Lower leg skin (tissue), 3 donors: ENCODE data around the gene EVPLL.

Experiments used
- POLR2A ChIP-seq, 2 donors: fragments of 450-650 bp; IDR thresholded peaks; one replicate each; pipeline ENCODE4 v1.6.1; 2016 to 2017; ENCODE audit warnings: antibody characterized with exemption in 2 of 2, mild to moderate bottlenecking in 1 of 2, moderate library complexity in 1 of 2
- TF ChIP-seq, protein P1 (sequence below), 3 donors: fragments of 450-650 bp; IDR thresholded peaks; one replicate each; pipeline ENCODE4 v1.5.1; 2016; ENCODE audit warnings: antibody characterized with exemption in 3 of 3, mild to moderate bottlenecking in 3 of 3, moderate library complexity in 2 of 3

GRCh38 chr17:18328643-18329204 lies 48.9 kb upstream of the EVPLL start:
- TF ChIP-seq, protein P1, sequence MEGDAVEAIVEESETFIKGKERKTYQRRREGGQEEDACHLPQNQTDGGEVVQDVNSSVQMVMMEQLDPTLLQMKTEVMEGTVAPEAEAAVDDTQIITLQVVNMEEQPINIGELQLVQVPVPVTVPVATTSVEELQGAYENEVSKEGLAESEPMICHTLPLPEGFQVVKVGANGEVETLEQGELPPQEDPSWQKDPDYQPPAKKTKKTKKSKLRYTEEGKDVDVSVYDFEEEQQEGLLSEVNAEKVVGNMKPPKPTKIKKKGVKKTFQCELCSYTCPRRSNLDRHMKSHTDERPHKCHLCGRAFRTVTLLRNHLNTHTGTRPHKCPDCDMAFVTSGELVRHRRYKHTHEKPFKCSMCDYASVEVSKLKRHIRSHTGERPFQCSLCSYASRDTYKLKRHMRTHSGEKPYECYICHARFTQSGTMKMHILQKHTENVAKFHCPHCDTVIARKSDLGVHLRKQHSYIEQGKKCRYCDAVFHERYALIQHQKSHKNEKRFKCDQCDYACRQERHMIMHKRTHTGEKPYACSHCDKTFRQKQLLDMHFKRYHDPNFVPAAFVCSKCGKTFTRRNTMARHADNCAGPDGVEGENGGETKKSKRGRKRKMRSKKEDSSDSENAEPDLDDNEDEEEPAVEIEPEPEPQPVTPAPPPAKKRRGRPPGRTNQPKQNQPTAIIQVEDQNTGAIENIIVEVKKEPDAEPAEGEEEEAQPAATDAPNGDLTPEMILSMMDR (IDR thresholded peaks at IDR 0.05): no peak
- TF ChIP-seq POLR2A (IDR thresholded peaks at IDR 0.05): no peak
